GM12864 (cell line): ENCODE results near the gene KCNMA1.
"Not testable (repeated sequence)": the region's sequence is repeated elsewhere in the genome, so short reads cannot be mapped to it uniquely, and the experiment has no call there.

ENCODE experiments used
- DNase-seq: peaks from one replicate; pipeline ENCODE4 v3.0.0-alpha.2; 2011; ENCODE audit warnings: low read depth
- H3K4me3 ChIP-seq: 2 replicates; pipeline ENCODE4 v1.5.1; 2011; ENCODE audit warnings: mild to moderate bottlenecking, low read depth, low read length, control low read depth
- TF ChIP-seq, protein P1 (sequence below): IDR thresholded peaks from 2 replicates; pipeline ENCODE4 v1.5.1; 2011; ENCODE audit warnings: low read depth, mild to moderate bottlenecking, moderate library complexity, low read length, control low read depth, inconsistent platforms; ENCODE audit errors: missing control alignments

Gene KCNMA1

DNA sequence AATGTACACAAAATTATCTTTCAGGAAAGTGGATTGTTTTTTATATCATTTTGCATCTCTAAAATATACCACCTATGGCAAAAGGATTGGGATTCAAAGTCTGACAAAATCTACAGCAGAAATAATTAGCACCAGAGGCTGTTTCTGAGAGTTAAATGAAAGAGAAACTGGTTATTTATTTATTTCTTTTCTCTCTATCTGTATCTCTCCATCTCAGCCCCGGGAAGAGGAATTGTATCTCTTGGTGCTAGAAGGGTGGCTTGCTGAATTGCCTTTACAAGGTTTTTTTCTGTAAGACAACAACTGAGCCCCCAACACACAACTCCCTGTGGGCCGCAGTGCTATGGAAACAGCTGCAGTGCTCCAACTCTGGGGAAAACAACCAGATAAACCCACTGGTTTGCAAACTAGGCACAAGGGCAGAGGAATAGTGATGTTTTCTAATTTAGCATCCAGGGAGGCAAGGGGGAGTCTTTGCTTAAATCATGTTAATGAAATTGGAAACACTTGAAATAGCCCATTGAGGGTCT is 249.0 kb downstream of the KCNMA1 start:
- no peak overlapping the region for H3K4me3 ChIP-seq
- TF ChIP-seq, protein P1, sequence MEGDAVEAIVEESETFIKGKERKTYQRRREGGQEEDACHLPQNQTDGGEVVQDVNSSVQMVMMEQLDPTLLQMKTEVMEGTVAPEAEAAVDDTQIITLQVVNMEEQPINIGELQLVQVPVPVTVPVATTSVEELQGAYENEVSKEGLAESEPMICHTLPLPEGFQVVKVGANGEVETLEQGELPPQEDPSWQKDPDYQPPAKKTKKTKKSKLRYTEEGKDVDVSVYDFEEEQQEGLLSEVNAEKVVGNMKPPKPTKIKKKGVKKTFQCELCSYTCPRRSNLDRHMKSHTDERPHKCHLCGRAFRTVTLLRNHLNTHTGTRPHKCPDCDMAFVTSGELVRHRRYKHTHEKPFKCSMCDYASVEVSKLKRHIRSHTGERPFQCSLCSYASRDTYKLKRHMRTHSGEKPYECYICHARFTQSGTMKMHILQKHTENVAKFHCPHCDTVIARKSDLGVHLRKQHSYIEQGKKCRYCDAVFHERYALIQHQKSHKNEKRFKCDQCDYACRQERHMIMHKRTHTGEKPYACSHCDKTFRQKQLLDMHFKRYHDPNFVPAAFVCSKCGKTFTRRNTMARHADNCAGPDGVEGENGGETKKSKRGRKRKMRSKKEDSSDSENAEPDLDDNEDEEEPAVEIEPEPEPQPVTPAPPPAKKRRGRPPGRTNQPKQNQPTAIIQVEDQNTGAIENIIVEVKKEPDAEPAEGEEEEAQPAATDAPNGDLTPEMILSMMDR: no peak
- no peak for DNase-seq

DNA sequence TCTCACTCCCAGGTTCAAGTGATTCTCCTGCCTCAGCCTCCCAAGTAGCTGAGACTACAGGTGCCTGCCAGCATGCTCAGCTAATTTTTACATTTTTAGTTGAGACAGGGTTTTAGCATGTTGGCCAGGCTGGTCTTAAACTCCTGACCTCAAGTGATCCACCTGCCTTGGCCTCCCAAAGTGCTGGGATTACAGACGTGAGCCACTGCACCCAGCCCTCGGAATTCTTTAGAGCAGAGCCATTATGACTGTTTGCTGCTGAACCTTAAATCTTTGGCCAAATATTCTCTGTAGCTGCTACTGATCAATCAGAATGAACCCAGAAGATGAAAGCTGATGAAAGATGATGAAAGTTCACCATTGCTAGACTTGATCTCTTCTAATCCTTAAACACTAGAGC is 249.9 kb downstream of the KCNMA1 start:
- not testable (repeated sequence) for H3K4me3 ChIP-seq, DNase-seq

DNA sequence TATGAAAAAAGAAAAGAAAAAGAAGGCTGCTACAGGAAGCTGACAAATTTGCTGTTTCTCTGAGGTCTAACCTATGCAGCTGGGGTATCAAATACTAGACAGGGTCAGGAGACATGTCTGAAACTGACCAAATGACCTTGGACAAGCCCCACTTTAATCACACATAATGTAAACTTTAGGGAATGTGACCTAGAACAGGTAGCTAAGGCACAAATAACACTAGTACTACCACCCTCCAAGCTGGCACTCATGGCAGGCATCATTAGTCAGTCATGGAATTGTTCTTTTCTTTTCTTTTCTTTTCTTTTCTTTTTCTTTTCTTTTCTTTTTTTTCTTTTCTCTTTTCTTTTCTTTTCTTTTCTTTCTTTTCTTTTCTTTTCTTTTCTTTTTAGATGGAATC is 250.4 kb downstream of the KCNMA1 start:
- no peak overlapping the region for H3K4me3 ChIP-seq
- DNase-seq: no peak
- TF ChIP-seq, protein P1: no peak

DNA sequence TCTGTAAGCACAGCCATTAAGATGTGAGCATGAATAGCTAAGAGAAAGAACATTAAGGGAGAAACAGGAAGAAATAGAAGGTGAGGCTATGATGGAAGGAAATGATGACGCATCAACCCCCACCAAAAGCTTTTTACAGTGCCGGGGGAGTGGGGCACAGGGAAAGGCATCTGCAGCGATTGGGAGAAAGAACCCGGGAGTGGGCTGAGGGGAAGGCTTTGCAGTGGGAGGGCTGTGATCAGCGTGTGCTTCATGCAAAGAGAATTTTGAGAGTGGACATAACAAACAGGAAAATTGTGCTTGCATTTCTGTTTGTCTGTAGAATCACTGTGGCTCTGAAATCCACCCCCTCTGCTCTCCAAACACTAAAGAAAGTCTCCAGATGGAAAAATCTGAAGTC is 250.8 kb downstream of the KCNMA1 start:
- H3K4me3 ChIP-seq: no peak overlapping the region
- TF ChIP-seq, protein P1: no peak
- no peak for DNase-seq

DNA sequence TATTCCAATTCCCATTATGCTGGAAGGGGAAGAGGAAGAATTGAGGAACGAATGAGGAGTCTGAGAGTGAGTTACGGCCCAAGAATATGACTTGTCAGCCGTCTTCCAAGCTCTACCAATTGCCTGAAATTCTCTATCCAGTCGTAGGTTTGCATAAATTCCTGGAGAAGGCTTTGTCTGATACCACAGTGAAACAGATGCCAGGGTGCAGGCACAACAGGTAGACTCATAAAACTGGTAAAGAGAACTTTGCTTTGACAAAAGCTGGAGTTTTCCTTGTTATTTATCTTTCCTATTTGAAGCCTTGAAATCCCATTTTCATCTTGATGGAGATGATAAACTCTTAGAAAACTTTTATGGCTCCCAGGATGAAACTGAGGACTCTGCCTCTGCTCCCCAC is 251.2 kb downstream of the KCNMA1 start:
- DNase-seq: no peak
- TF ChIP-seq, protein P1: no peak
- H3K4me3 ChIP-seq: no peak overlapping the region

DNA sequence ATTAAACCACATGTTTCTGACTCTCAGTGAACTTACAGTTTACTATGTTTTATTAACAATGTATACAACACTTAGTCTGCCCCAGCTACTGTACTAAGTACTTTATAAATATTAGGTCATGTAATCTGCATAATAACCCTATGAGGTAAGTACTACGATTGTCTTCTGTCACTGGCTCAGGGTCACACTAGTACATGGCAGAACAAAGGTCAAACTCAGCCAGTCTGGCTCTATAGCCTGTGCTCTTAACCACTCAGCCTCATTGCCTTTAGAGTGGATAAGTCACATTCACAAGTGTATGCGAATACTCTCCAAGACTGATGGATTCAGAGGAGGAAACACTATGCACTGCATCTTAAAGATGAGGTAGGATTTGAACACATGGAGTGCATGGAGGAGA is 252.3 kb downstream of the KCNMA1 start:
- H3K4me3 ChIP-seq: no peak overlapping the region
- TF ChIP-seq, protein P1: no peak
- DNase-seq: no peak

DNA sequence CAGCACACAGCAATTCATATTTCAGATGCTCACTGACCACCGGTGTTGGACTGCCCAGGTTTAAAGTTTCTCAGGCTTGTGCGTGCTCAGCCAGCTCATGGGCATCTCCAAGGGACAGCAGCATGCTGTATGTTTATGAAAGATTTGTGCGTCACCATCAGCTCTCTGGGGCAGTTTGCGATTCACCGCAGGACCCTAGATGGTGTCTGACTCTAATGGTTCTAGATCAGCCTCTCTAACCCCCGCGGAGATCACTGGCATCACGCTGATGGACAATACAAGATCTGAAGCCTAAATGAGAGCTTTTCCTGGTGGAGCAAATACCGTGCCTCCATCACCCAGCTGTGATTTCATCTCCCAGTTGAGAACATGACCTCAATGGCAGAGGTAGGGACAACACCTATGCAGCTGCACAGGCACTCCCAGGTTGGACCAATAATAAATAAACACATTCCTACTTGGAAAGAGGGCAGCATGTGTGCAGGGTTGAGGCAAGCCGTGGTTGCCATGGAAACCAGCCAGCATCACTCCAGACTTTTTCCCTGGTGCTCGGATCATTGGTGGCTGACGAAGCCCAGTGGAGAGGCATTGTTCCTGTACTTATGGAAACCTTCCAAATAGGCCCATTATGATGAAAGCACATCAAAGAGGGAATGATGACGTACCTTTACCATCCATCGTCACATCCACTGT is 253.6 kb downstream of the KCNMA1 start:
- TF ChIP-seq, protein P1: no peak
- no peak for DNase-seq
- no peak overlapping the region for H3K4me3 ChIP-seq
